NCI-H2029 (cell line): Measurements from ENCODE around the gene CENPO.

Experiments used
- DNase-seq: peaks from one replicate; lab custom pipeline; 2025; lab: John Stamatoyannopoulos, UW

The CENPO gene

GRCh38 chr2:24838541-24838940, 45.3 kb downstream of the CENPO start:
- no peak for DNase-seq

- DNase-seq: no peak
Observed at GRCh38 chr2:24839729-24840128, 46.5 kb downstream of the CENPO start.

DNA sequence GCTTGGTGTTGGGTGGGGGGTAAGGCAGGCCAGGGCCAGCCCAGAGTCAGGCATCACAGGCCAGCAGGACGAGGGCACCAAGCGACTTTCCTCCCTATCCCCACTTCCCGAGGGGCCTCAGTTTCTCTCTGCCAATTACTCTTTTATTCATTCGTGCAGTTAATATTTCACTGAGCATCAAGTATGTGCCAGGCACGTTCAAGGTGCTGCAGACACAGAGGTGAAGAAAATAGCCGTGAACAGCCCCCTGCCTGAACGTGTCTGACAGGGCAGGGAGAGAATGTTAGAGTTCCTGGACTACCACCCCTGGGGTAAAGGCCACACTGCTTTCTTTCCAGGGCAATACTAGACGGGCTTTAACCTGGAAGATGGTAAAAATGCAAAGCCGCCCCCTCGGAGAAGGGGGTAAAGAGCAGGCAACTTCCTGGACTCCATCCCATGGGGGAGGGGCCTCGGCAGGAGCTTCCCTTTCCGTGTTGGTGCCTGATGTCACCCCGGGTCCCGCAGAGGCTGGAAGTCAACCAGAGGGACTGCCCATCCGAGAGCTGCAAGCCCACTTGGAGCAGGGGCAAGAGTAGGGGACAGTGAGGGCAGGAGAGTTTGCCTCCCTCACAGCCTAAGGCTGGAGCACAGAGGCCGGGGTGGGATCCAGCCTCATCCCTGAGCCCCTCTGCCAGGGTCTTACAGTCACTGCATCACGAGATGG, 47.1 kb downstream of the CENPO start:
- DNase-seq: no peak

DNA sequence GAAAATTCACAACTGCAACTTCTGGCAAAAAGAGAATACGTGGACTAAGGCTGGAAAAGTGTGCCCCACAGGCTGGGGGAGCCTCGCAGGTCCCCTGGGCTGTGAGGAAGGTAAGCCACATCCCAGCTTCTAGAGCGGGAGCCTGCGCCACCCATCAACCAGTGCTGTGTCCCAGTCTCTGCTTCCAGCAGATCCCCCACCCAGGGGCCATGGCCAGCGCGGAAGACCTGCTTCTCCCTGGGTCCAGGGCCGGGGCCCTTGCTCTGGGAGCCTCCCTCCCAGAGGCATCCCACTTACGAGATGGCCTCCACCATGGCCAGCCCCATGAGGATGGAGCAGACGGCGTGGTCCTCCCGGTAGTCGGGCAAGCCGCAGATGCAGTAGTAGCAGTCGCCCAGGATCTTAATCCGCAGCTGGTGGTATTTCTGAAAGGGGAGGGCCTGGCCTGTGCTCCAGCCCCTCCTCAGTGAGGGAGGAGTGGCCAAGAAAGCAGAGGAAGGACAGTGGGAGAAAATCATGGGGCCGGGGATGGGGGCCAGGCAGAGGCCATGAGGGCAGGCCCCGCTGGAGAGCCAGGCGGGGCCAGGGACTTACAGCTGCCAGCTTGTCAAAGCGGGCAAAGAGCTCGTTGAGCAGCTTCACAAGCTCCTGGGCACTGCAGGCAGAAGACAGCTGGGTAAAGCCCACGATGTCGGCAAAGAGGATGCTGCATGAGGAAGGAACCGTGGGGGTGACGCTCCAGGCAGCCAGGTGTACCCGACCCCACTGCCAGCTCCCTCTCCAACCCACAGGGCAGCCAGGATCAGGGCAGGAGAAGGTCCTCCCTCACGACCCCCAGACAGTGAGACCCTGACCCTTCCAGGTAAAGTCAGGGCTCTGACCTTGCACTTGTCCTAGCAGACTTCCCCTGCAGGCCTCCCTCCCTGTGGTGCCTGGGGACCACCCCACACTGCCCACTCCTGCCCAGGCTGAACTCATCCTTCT, 48.0 kb downstream of the CENPO start:
- DNase-seq: no peak

DNA sequence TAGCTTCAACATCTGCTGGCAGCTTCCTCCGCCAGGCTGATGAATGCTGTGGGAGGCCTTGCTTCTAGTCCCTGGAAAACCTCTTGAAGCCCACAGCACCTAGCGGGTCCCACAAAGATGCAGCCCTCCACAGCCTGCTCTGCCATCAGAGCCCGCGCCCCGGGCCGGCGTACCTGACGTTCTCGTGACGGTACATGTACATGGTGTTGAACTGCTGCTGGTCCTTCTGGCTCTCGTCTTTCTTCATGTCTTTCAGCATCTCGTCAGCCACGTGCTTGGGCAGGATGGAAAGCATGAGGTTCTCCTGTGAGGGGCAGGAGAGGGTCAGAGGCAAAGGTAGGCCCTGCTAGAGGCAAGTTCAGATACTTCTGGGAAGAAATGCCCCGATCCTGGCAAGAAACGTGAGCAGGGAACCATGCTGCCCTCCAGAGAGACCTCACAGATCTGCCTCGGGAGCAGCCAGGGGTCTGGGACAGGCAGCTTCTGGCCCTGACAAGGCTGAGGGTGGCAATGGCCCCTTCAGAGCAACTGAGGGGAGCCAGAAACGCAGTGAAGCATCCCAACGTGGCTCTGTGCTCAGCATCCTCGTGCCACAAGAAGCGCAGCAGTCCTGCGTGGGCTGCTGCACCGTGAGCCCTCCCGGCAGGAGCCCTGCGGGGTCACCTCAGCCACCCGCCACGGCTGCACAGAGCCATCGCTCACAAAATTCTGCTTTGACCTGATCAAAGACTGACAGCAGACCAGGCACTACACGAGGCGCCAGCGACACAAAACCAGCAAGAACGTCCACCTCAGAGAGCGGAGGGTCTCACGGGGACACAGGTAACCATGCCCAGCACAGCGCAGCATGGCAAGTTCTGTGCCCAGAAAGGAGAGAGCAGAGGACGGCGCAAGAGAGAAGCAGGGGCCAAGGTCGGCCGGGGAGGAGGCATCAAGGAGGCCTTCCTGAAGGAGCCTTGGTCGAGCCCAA, 49.1 kb downstream of the CENPO start:
- no peak for DNase-seq

GRCh38 chr2:24843330-24843860, 50.2 kb downstream of the CENPO start:
- DNase-seq: no peak

DNA sequence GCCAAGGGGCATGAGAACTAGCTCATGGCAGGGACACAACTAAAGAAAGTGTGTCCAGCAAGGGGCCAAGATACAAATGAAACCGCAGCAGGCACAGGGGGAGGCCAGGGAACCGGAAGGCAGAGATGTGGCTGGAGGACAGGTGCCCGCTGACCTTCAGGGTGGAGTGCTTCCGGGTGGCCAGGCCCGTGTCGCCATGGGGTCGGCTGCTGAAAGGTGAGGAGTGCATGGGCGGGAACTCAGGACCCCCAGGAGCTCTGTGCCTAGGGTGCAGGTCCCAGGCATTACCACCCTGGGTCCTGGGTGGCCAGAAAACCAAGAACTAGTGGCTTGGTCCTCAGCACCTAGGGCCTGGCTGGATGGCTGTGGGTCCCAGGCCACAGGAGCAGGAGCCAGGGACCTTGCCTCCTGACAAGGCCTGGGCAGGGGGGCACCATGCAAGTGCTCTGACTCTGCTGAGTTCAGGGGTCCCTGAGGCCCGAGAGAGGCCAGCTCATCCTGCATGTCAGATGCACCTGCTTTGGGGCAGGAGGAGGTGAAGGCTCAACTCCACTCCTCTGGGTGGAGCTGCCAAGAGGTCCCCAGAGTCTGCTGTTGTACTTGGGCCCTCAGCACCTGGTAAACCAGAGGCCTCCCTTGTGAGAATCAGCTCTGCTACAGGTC, 50.9 kb downstream of the CENPO start:
- no peak for DNase-seq

GRCh38 chr2:24845691-24846090, 52.5 kb downstream of the CENPO start:
- no peak for DNase-seq

- no peak for DNase-seq
Observed at GRCh38 chr2:24850944-24851343, 57.7 kb downstream of the CENPO start.

DNA sequence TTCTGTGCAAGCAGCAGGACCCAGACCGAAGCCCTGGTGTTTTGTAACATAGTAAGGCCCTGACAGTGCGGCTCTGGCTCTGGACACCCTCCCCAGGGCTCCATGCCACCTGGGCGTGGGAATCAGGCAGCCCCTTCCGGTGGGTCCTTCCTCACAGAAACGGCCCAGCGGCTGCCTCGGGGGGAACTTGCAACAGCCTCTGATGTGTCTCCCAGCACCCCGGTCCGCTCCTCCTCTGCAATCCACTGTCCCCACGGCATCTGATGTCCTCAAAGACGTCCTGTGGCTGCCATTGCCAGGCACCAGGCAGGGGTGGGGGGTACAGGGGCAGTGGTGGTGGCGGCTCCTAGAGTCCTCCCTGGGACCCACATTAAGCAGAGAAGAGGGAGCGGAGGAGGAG, 58.8 kb downstream of the CENPO start:
- no peak for DNase-seq

DNA sequence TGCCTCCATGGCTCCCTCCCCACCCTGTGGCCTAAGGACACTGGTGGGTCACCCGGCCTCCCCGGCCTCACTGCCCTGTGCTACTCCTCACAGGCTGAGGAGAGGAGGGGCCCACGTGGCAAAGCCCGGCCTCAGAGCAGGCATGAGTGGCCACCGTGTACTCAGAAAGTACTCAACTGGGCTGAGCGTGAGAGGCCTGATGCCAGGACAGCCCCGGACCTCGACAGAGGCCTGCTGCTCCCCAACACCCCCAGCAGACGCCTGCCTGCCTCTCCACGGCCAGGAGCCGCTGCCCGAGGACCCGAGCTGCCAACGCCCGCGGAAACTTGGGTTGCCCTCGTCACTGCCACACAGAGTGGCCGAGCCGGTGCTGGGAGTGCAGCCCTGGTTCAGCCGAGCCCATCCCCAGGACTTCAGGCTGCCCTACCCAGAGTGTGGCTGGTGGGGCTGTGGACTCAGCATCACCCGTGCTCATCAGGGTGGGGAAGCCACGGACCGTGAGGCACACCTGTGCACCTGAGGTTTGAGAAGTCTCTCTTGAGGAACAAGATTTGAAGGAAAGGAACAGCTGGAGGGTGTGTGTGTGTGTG, 59.3 kb downstream of the CENPO start:
- DNase-seq: no peak

DNA sequence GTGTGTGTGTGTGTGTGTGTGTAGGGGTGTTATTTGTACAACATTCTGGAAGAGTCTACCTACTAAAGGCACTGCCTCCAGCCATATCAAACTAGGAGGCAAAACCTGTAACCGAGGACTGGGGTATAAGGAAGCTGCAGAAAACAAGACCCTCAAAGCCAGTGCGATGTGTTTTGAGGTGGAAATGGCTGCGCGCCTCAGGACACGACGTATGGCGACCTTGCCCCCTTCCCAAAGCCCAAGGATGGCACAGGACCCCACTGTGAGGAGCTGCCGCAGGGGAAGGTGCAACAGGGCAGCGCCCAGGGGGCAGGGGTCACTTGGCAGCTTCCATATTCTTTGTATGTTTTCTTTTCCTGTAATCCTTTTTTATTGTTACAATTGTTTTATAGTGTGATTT, 59.8 kb downstream of the CENPO start:
- DNase-seq: no peak

DNA sequence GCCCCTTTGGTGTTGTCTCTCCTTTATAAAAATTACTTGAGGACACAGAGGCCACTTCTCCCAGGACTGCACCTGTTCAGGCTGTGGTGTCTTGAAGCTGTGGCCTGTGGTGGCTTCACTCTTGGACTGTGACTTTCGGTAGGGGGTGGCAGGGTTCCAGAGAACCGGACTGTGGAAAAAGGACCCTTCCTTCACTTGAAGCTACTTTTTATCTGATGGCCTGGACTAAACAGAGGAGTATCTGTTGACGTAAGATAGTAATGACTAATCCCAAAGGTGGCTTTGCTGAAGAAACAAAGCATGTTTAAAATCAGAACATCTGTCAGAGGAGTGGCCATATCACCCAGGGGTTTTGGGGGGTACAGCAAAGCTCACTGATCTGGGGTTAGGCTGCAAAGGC, 60.8 kb downstream of the CENPO start:
- DNase-seq: no peak

DNA sequence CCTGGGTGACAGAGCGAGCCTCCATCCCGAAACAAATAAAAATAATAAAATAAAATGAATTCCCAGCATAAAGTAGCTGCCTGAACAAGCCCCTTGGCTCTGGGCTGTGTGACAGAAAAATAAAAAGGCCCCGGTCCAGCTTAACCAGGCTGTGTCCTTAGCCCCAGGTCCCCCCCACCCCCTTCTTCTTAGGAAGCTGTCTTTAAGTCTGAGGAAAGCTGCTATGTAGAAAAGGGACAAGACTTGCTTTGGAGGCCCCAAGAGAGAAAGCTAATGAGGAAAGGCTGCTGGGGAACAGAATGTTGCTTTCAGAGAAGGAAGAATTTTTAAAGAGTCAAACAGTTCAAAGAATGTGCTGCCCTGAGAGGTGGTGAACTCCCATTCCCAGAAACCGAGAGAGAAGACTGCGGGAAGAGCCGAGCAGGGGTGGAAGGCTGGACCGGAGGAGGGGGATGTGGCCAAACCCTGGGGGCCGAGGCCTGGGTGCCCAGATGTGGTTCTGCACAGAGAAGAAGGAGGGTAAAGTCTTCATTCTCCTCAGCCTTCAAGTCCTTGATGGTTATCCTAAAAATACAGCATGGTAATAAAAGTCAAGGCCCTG, 61.9 kb downstream of the CENPO start:
- no peak for DNase-seq

GRCh38 chr2:24855726-24856125, 62.5 kb downstream of the CENPO start:
- no peak for DNase-seq

DNA sequence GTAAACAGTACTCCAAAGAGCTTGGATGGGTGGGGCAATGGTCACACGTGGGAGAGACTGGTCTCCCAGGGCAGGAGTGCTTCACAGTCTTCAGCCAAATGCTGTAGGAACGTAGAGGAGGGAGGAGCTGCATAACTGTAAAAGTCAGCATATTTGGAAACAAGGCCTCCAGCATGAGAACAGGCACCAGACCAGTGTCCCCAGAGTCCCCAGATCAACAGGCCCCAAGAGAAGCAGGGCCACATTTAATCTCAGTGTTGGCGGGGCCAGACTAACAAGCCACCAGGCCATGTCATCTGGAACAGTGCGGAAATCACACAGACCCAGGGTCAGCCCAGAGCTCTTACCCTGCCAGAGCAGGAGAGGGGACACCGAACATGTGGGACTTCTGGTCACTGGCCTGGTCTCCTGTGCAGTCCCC, 63.6 kb downstream of the CENPO start:
- no peak for DNase-seq

- DNase-seq: no peak
Observed at GRCh38 chr2:24857746-24858145, 64.5 kb downstream of the CENPO start.

DNA sequence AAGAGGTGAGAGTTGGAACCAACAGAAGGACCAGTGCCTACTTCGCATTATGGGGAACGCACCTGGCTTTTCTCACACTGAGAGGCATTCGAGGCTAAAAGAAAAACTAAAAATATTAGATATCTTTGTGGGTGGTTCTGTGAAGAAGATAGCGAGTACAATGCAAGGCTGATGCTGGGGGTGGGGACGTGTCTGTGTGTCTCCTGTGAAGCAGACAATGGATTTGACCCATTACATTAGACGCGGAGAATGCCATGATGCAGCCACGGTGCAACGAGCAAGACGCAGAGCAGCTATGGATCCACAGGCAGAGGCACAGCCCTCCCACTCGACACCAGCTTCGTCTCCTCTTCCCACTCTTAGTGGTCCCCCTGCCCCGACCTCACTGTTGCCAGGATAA, 65.8 kb downstream of the CENPO start:
- DNase-seq: no peak

DNA sequence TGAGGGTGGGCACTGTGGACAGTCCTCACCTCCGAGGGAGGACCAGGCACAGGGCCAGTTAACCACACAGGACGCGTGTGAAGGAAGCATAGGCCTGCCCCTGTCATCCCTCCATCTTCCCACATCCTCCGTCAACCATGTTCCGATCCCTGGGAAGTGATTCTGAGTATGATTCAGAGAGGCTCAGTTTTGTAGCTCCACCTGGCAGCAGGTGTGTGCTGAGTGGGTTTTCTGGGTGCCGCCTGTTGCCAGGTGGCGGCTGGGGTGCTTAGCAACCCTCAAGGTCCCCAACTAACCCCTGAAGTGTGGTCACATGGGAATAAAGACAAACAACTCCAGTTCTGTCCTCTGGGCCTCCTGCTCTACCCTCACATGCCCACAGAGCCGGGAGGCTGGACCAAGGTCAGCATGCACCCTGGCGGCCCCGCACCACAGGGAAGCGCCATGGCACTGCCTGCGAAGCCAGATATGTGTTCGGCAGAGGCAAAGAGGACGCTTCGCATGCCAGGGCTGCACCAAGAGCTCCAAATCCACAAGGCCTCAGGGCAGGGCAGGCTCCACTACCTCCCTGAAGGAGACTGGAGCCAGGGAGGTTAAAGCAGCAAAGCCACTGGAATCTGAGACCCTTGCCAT, 66.9 kb downstream of the CENPO start:
- no peak for DNase-seq

DNA sequence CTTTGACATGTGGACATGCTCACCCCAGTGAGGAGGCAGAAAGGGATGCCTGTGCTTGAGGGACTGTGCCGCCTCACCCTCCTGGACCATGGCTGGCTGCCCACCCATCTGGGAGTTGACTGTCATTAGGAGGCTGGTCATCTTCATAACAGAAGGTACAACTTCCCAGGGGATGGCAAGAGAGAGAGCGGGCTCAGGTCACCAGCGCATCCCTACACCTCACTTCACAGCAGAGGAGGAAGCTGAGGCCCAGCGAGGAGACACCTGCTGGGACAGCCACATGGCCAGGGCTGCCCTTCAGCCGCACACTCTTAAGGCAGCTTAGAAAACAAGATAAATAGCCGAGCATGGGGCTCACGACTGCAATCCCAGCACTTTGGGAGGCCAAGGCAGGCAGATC, 67.4 kb downstream of the CENPO start:
- DNase-seq: no peak
